H1 (cell line): ENCODE data around the gene MRPL43. TPM values are rescaled to one million over a fixed set of nuclear protein-coding genes. Genes with fewer than 3 reads are reported as not detected.

Experiments used
- CTCF ChIA-PET: fragments of 300-600 bp; sonication (Branson Sonifier 250); formaldehyde crosslinking; loops from one replicate; lab custom pipeline; 2021; ENCODE audit not compliant: partially characterized antibody; lab: Charles Lee
- POLR2A ChIA-PET: fragments of 300-600 bp; sonication (Branson Sonifier 250); formaldehyde crosslinking; loops from one replicate; lab custom pipeline; 2021; ENCODE audit warnings: inconsistent platforms; ENCODE audit not compliant: partially characterized antibody; lab: Charles Lee
- DNase-seq, 2 experiments: peaks; one replicate each; pipeline versions ENCODE4 v3.0.0 to v3.0.0-alpha.2; 2010 to 2022; ENCODE audit warnings: low spot score in 2 of 2, low read depth in 1 of 2, mixed read lengths in 1 of 2
- FAIRE-seq: peaks from 2 replicates; lab custom pipeline; 2011; peaks lifted over from hg19 to GRCh38; lab: Jason Lieb, UNC
- H2AFZ ChIP-seq: 2 replicates; pipeline ENCODE4 v1.8.1; 2012; ENCODE audit warnings: low read length, inconsistent platforms
- H2AK5ac ChIP-seq: 2 replicates; pipeline ENCODE4 v1.6.1; 2013; ENCODE audit warnings: low read depth, low read length
- H2BK120ac ChIP-seq: replicated peaks from 2 replicates; pipeline ENCODE3; 2013; ENCODE audit warnings: low read depth, low read length, inconsistent platforms
- H2BK12ac ChIP-seq: 2 replicates; pipeline ENCODE4 v1.6.1; 2013; ENCODE audit warnings: low read depth, low read length
- H2BK15ac ChIP-seq: 2 replicates; pipeline ENCODE4 v1.6.1; 2013; ENCODE audit warnings: low read length
- H2BK20ac ChIP-seq: 2 replicates; pipeline ENCODE4 v1.6.1; 2013; ENCODE audit warnings: low read length
- H2BK5ac ChIP-seq: 2 replicates; pipeline ENCODE4 v1.6.1; 2013; ENCODE audit warnings: low read depth, low read length
- H3K14ac ChIP-seq: 2 replicates; pipeline ENCODE4 v1.6.1; 2013; ENCODE audit warnings: inconsistent platforms; ENCODE audit not compliant: insufficient read length
- H3K18ac ChIP-seq: 2 replicates; pipeline ENCODE4 v1.6.1; 2013; ENCODE audit warnings: low read length; ENCODE audit errors: extremely low read depth
- H3K23ac ChIP-seq: 2 replicates; pipeline ENCODE4 v1.6.1; 2013; ENCODE audit warnings: inconsistent platforms; ENCODE audit not compliant: insufficient read length
- H3K23me2 ChIP-seq: 2 replicates; pipeline ENCODE4 v1.6.1; 2013; ENCODE audit warnings: low read depth, low read length
- H3K27ac ChIP-seq: 2 replicates; pipeline ENCODE4 v1.6.1; 2011; ENCODE audit warnings: low read depth, low read length, inconsistent platforms
- H3K27me3 ChIP-seq, 4 experiments: replicated peaks in 1 of 4; 1 replicate in 1 of 4; 2 replicates in 3 of 4; pipeline versions ENCODE4 v1.6.1 to v1.8.1; 2011 to 2013; ENCODE audit warnings: low read length in 3 of 4, mild to moderate bottlenecking in 3 of 4, inconsistent platforms in 2 of 4, mixed read lengths in 2 of 4, moderate library complexity in 1 of 4; ENCODE audit not compliant: control insufficient read depth in 3 of 4, insufficient read depth in 3 of 4; ENCODE audit errors: extremely low read depth in 1 of 4
- H3K36me3 ChIP-seq, 4 experiments: 2 replicates each; pipeline versions ENCODE4 v1.6.1 to v1.8.1; 2011 to 2013; ENCODE audit warnings: mild to moderate bottlenecking in 4 of 4, low read length in 3 of 4, moderate library complexity in 2 of 4, control low read depth in 1 of 4, inconsistent platforms in 1 of 4; ENCODE audit not compliant: insufficient read depth in 4 of 4, control insufficient read depth in 2 of 4
- H3K4ac ChIP-seq: replicated peaks from 2 replicates; pipeline ENCODE3; 2013; ENCODE audit warnings: low read length, low read depth, mixed read lengths, inconsistent platforms; ENCODE audit not compliant: insufficient read length
- H3K4me1 ChIP-seq, 4 experiments: replicated peaks in 1 of 4; 1 replicate in 1 of 4; 2 replicates in 3 of 4; pipeline versions ENCODE4 v1.6.1 to v1.8.1; 2011 to 2013; ENCODE audit warnings: low read length in 3 of 4, inconsistent platforms in 2 of 4, mixed read lengths in 1 of 4; ENCODE audit not compliant: insufficient read depth in 4 of 4, control insufficient read depth in 3 of 4
- H3K4me2 ChIP-seq, 2 experiments: 2 replicates each; pipeline versions ENCODE4 v1.6.1 to v1.8.1; 2011 to 2013; ENCODE audit warnings: low read depth in 2 of 2, low read length in 2 of 2, control low read depth in 1 of 2, inconsistent platforms in 1 of 2, mild to moderate bottlenecking in 1 of 2; ENCODE audit not compliant: insufficient read depth in 1 of 2
- H3K4me3 ChIP-seq, 4 experiments: fragments of 200-600, 300-600 bp in 1 of 4; sonication (generic), shearing (Covaris generic), sonication (Bioruptor Twin) in 1 of 4; 2 replicates each; pipeline versions ENCODE4 v1.5.1 to v1.8.1; 2011 to 2016; ENCODE audit warnings: low read length in 4 of 4, low read depth in 3 of 4, control low read depth in 2 of 4, inconsistent platforms in 2 of 4, mild to moderate bottlenecking in 2 of 4, mixed read lengths in 1 of 4, moderate library complexity in 1 of 4; ENCODE audit not compliant: insufficient read depth in 2 of 4; ENCODE audit errors: extremely low read depth in 1 of 4
- H3K56ac ChIP-seq: replicated peaks from 2 replicates; pipeline ENCODE3; 2013; ENCODE audit warnings: low read depth, mild to moderate bottlenecking, mixed read lengths, low read length, inconsistent platforms; ENCODE audit not compliant: insufficient read length
- H3K79me1 ChIP-seq: 2 replicates; pipeline ENCODE4 v1.6.1; 2013; ENCODE audit warnings: low read depth, low read length, control low read depth
- H3K79me2 ChIP-seq, 2 experiments: 2 replicates each; pipeline versions ENCODE4 v1.6.1 to v1.8.1; 2012 to 2013; ENCODE audit warnings: low read length in 2 of 2, mild to moderate bottlenecking in 2 of 2, inconsistent platforms in 1 of 2; ENCODE audit not compliant: insufficient read depth in 2 of 2, control insufficient read depth in 1 of 2
- H3K9ac ChIP-seq, 4 experiments: replicated peaks in 1 of 4; 1 replicate in 1 of 4; 2 replicates in 3 of 4; pipeline versions ENCODE4 v1.6.1 to v1.8.1; 2011 to 2013; ENCODE audit warnings: low read depth in 3 of 4, low read length in 3 of 4, control low read depth in 2 of 4, mild to moderate bottlenecking in 2 of 4, moderate library complexity in 2 of 4, inconsistent platforms in 1 of 4; ENCODE audit errors: extremely low read depth in 1 of 4
- H3K9me3 ChIP-seq, 2 experiments: 2 replicates each; pipeline versions ENCODE4 v1.6.1 to v1.8.1; 2012 to 2013; ENCODE audit warnings: mild to moderate bottlenecking in 2 of 2, moderate library complexity in 2 of 2, control low read depth in 1 of 2, inconsistent platforms in 1 of 2, low read depth in 1 of 2, low read length in 1 of 2, mixed read lengths in 1 of 2; ENCODE audit not compliant: insufficient read depth in 2 of 2
- H4K20me1 ChIP-seq, 2 experiments: replicated peaks in 1 of 2; 2 replicates each; pipeline versions ENCODE3 to v1.8.1; 2011 to 2013; ENCODE audit warnings: inconsistent platforms in 2 of 2, low read length in 2 of 2, mild to moderate bottlenecking in 1 of 2; ENCODE audit not compliant: insufficient read depth in 2 of 2, control insufficient read depth in 1 of 2
- H4K5ac ChIP-seq: 2 replicates; pipeline ENCODE4 v1.6.1; 2013; ENCODE audit warnings: low read length, low read depth, mixed read lengths, inconsistent platforms; ENCODE audit not compliant: insufficient read length
- H4K8ac ChIP-seq: 2 replicates; pipeline ENCODE4 v1.8.0; 2013; ENCODE audit warnings: mild to moderate bottlenecking, moderate library complexity, low read length, inconsistent platforms; ENCODE audit not compliant: insufficient read depth; ENCODE audit errors: extremely low read depth
- H4K91ac ChIP-seq: replicated peaks from 2 replicates; pipeline ENCODE3; 2013; ENCODE audit warnings: low read length, mixed read lengths, inconsistent platforms; ENCODE audit not compliant: insufficient read length
- BRCA1 ChIP-seq: IDR thresholded peaks from 2 replicates; pipeline ENCODE4 v1.6.1; 2012; ENCODE audit warnings: low read depth, low read length, improper control_type of control experiment
- CHD1 ChIP-seq: IDR thresholded peaks from 2 replicates; pipeline ENCODE4 v1.6.1; 2012; ENCODE audit warnings: low read depth, low read length, improper control_type of control experiment
- CHD2 ChIP-seq: IDR thresholded peaks from 2 replicates; pipeline ENCODE4 v1.6.1; 2012; ENCODE audit warnings: low read length, improper control_type of control experiment
- CTBP2 ChIP-seq: IDR thresholded peaks from 2 replicates; pipeline ENCODE4 v1.7.0; 2011; ENCODE audit warnings: borderline replicate concordance, mild to moderate bottlenecking, moderate library complexity, mixed read lengths, low read length; ENCODE audit not compliant: insufficient read depth, insufficient read length
- FOSL1 ChIP-seq: IDR thresholded peaks from 2 replicates; pipeline ENCODE4 v1.6.1; 2011; ENCODE audit warnings: mild to moderate bottlenecking, low read depth, low read length, moderate library complexity; ENCODE audit not compliant: insufficient read depth
- HDAC6 ChIP-seq: IDR thresholded peaks from one replicate; pipeline ENCODE4 v1.7.1; 2012; ENCODE audit warnings: low read depth, mild to moderate bottlenecking, inconsistent platforms, low read length, moderate library complexity
- SAP30 ChIP-seq: fragments of 300-600 bp; sonication (generic); IDR thresholded peaks from 2 replicates; pipeline ENCODE4 v1.7.1; 2012; ENCODE audit warnings: low read length, moderate library complexity, mild to moderate bottlenecking, inconsistent platforms; ENCODE audit not compliant: insufficient read depth, insufficient replicate concordance
- SUZ12 ChIP-seq: fragments of 200-600 bp; sonication (generic); IDR thresholded peaks from 2 replicates; pipeline ENCODE4 v1.6.1; 2012; ENCODE audit warnings: mild to moderate bottlenecking, inconsistent platforms, low read length, moderate library complexity, mixed read lengths
- TAF7 ChIP-seq: optimal IDR thresholded peaks from 2 replicates; pipeline ENCODE3; 2011; ENCODE audit warnings: low read depth, mild to moderate bottlenecking, inconsistent platforms, low read length, moderate library complexity, borderline replicate concordance
- WGBS, 2 experiments: shearing (Covaris generic) in 1 of 2; methylation state at CpG; one replicate each; pipeline versions ENCODE4 v1.1.6 to v1.1.7; 2013 to 2015; ENCODE audit warnings: low lambda C conversion rate in 2 of 2, mixed read lengths in 2 of 2, inconsistent platforms in 1 of 2, low coverage in 1 of 2, missing lambda C conversion rate in 1 of 2; ENCODE audit not compliant: insufficient replicate concordance in 2 of 2, insufficient coverage in 1 of 2, insufficient read length in 1 of 2; ENCODE audit errors: extremely low coverage in 1 of 2, missing lambda C conversion rate in 1 of 2; 5-methylcytosine and 5-hydroxymethylcytosine counted together
- polyA plus RNA-seq, 7 experiments: library from polyadenylated mRNA; depleted of rRNA in 3 of 7; stranded (reverse) in 5 of 7; unstranded in 2 of 7; fragments of >200 nt in 5 of 7; fragments of 200-250 nt in 2 of 7; gene quantifications; 1 replicate in 5 of 7; 2 replicates in 1 of 7; 4 replicates in 1 of 7; pipeline versions ENCODE4 v1.2.1 to v1.2.3, GENCODE V29; 2011 to 2013; ENCODE audit warnings: missing spikeins in 2 of 7, mixed read lengths in 2 of 7
- total RNA-seq: library from RNA; stranded (reverse); fragmentation: NEBNext Ultra II Directional; extraction: Animal tissue kit (Norgen Biotek cat#: 25700); gene quantifications from 2 replicates; pipeline ENCODE4 v1.2.1, GENCODE V29; 2021

The MRPL43 gene
- total and polyA plus RNA-seq, 2 of the 8 experiments (the other 6 are each of a cell fraction or from before 2014, with no cell fraction given): 74.1 to 149 TPM

- peak in 1 of 2 experiments; percentile 30 for DNase-seq
- CTCF ChIA-PET: interaction anchor here (1.2 to 2.7 kb wide), 2 partner anchors 10 to 36 kb away, joined by 3 to 9 read pairs; no protein-coding TSS in a partner anchor
- Histone ChIP-seq H3K9me3 (no peaks in the 10 kb centered on the region), H3K23me2 (no peaks in the 10 kb centered on the region), H2BK12ac (no peak overlapping the region), H2BK5ac (no peak overlapping the region), H3K14ac (no peak overlapping the region), H3K79me2 (no peaks in the 10 kb centered on the region), H2BK120ac (no peak overlapping the region), H2AK5ac (no peak overlapping the region), H3K23ac (no peak overlapping the region), H4K5ac (no peak overlapping the region), H3K4ac (no peak overlapping the region), H2BK15ac (no peak overlapping the region), H3K4me1 (no peaks in the 10 kb centered on the region), H3K27ac (no peak overlapping the region; the same call in 1 of the 2 replicates), H3K9ac (no peak overlapping the region), H3K18ac (no peak overlapping the region), H4K8ac (no peak overlapping the region), H3K36me3 (peaks cover 0 to 18% (median 5%) of the 10 kb centered on the region in 4 experiments; a peak in 4 of 8 replicates)
- WGBS, 2 experiments: 92% methylated on average over 10 of the region's 10 CpGs; no CpG with 5 or more reads in 1 of the 2 experiments
- no peak for TF ChIP-seq SAP30
- no peak for TF ChIP-seq FOSL1
- no peak for TF ChIP-seq HDAC6
- TF ChIP-seq TAF7: no peak
- TF ChIP-seq CTBP2: no peak
- TF ChIP-seq CHD2: no peak
- TF ChIP-seq BRCA1: no peak
- TF ChIP-seq SUZ12: no peak
- no peak for TF ChIP-seq CHD1
- TF ChIP-seq, all 59 proteins: peak for 0
- Histone ChIP-seq H3K4me3 (no peak overlapping the region), H4K91ac (no peak overlapping the region), H4K20me1 (peaks cover 0 to 11% of the 10 kb centered on the region in 2 experiments), H2AFZ (no peak overlapping the region), H3K4me2 (no peak overlapping the region), H2BK20ac (no peak overlapping the region), H3K79me1 (no peaks in the 10 kb centered on the region), H3K27me3 (no peaks in the 10 kb centered on the region), H3K56ac (no peak overlapping the region)
- FAIRE-seq: no peak
- POLR2A ChIA-PET: interaction anchor here (1.1 kb wide), 1 partner anchor 9 kb away, joined by 3 read pairs; no protein-coding TSS in a partner anchor
Measured at GRCh38 chr10:100978901-100979195, 8.4 kb downstream of the MRPL43 start.
